Uterus (tissue), 2 donors: ENCODE results near the gene FRMPD2.

Source experiments
- POLR2A ChIP-seq, 2 donors: fragments of 450-650 bp; IDR thresholded peaks; one replicate each; pipeline ENCODE4 v1.6.1; 2016; ENCODE audit warnings: antibody characterized with exemption in 2 of 2, mild to moderate bottlenecking in 1 of 2, moderate library complexity in 1 of 2
- TF ChIP-seq, protein P1 (sequence below), 4 experiments: fragments of 200-600 bp in 2 of 4; fragments of 450-650 bp in 2 of 4; sonication (generic) in 2 of 4; IDR thresholded peaks; one replicate each; pipeline ENCODE4 v1.5.1; 2016 to 2019; ENCODE audit warnings: antibody characterized with exemption in 4 of 4, mild to moderate bottlenecking in 2 of 4, moderate library complexity in 1 of 4

DNA sequence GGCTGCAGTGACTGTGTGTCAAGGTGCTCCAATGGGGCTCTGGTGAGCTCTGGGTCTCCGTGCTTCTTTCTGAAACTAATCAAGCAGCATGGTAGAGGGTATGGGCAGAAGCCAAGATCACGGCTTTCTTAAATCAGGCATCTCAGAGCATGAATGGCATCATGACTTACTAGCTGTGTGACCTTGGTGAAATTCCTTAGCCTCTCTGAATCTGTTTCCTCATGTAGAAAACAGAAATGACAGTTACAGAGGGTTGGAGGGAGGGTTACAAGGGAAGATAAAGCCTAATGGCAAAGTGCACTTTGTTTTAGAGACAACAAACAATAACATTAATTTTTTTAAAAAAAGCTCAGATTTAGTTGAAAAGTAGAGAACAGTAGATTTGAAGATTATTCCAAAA is 34.9 kb downstream of the FRMPD2 start:
- TF ChIP-seq, protein P1, sequence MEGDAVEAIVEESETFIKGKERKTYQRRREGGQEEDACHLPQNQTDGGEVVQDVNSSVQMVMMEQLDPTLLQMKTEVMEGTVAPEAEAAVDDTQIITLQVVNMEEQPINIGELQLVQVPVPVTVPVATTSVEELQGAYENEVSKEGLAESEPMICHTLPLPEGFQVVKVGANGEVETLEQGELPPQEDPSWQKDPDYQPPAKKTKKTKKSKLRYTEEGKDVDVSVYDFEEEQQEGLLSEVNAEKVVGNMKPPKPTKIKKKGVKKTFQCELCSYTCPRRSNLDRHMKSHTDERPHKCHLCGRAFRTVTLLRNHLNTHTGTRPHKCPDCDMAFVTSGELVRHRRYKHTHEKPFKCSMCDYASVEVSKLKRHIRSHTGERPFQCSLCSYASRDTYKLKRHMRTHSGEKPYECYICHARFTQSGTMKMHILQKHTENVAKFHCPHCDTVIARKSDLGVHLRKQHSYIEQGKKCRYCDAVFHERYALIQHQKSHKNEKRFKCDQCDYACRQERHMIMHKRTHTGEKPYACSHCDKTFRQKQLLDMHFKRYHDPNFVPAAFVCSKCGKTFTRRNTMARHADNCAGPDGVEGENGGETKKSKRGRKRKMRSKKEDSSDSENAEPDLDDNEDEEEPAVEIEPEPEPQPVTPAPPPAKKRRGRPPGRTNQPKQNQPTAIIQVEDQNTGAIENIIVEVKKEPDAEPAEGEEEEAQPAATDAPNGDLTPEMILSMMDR (IDR thresholded peaks at IDR 0.05): no peak
- TF ChIP-seq POLR2A (IDR thresholded peaks at IDR 0.05): no peak
